ENCODE measurements around the gene MCCC2. TPM values are rescaled to one million over a fixed set of nuclear protein-coding genes. Genes with fewer than 3 reads are reported as not detected.
"Not testable (repeated sequence)": the region's sequence is repeated elsewhere in the genome, so short reads cannot be mapped to it uniquely, and the experiment has no call there.

The MCCC2 gene
- total RNA-seq, 1 experiment from 2014 or later, result 53.0 TPM

DNA sequence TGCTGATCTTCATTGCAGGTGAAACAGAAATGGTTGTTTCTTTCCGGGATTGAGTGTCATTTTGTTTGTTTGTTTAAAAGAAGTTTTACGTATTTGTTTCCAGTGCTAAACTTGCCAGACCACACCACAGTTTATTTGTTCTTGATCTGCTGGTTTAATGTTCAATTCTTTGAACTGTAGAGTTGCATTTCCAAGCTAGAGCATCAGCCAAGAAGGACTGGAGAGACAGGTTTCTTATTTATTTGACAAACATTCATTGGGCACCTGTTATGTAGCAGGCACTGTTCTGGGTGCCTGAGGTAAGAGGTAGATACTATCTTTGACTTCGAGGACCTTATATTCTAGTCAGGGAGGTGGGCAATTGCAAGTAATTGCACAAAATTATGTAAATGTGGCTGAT lies 45.0 kb downstream of the MCCC2 start:
- Histone ChIP-seq H3K36me3 (ENCODE audit: insufficient read depth, low read length) (peaks cover 20% of the 10 kb centered on the region; the same call in 1 of the 2 replicates), H4K20me1 (ENCODE audit: insufficient read depth, low read depth, low read length) (no peaks in the 10 kb centered on the region), H3K79me2 (ENCODE audit: low read length) (peaks cover 49% of the 10 kb centered on the region), H3K4me1 (ENCODE audit: low read length) (peaks cover 4% of the 10 kb centered on the region; the same call in 1 of the 2 replicates), H3K4me2 (ENCODE audit: low read depth, low read length, poor library complexity, severe bottlenecking) (no peak overlapping the region), H3K9ac (ENCODE audit: low read length) (no peak overlapping the region), H3K27ac (ENCODE audit: low read length) (no peak overlapping the region), H3K27me3 (ENCODE audit: low read length) (no peaks in the 10 kb centered on the region), H3K9me2 (replicated peaks; ENCODE audit: insufficient read depth, low read length) (no peaks in the 10 kb centered on the region), H3K4me3 (ENCODE audit: low read length) (no peak overlapping the region), H2AFZ (ENCODE audit: low read length) (no peak overlapping the region), H3K9me3 (ENCODE audit: low read length) (no peaks in the 10 kb centered on the region)
- no peak for DNase-seq

DNA sequence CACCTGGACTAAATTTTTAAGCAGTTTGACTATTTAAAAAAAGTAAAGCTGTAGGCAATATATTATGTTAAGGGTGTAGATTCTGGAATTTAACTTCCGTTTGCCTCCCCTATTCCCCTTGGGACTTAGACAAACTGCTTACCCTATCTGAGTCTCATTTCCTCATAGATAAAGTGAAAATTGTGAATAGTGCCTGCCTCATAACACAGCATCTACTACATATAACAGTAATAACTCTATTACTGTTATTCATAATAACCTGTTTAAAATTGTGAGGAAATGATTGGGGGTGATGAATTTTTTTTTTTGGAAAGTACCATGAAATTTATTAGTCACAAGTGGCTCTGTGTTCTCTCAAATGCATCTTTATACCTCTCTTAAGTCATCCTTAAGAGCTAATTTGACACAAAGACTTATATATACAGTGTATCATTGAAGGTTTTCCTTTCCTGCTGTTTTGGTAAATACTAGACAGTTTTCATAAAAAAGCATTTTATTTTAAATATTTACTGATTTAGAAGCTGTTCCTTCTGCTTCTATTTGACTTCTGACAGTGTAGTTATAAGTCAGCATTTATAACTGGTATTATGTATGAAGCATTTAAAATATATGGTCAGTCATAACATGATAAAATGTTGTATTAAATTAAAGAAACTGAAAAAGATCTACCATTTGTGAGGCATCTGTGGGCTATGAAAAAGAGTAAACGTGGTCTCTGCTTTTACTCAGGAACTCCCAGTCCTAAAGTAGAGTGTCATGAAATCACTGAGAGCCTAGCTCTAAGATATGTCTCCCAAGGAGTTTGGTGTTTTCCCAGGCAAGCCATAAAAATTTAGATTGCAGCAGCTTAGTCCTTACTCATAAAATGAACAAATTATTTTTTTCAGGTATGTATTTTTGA lies 46.4 kb downstream of the MCCC2 start:
- peaks cover 4% of the 10 kb centered on the region; the same call in 1 of the 2 replicates for H3K4me1 ChIP-seq (ENCODE audit: low read length)
- H3K4me3 ChIP-seq (ENCODE audit: low read length), result no peak overlapping the region
- H3K9me2 ChIP-seq (replicated peaks; ENCODE audit: insufficient read depth, low read length), result no peaks in the 10 kb centered on the region
- H3K9ac ChIP-seq (ENCODE audit: low read length), result no peak overlapping the region
- H3K27ac ChIP-seq (ENCODE audit: low read length), result no peak overlapping the region
- H2AFZ ChIP-seq (ENCODE audit: low read length), result no peak overlapping the region
- no peaks in the 10 kb centered on the region for H4K20me1 ChIP-seq (ENCODE audit: insufficient read depth, low read depth, low read length)
- H3K9me3 ChIP-seq (ENCODE audit: low read length), result no peaks in the 10 kb centered on the region
- H3K4me2 ChIP-seq (ENCODE audit: low read depth, low read length, poor library complexity, severe bottlenecking), result no peak overlapping the region
- H3K79me2 ChIP-seq (ENCODE audit: low read length), result peaks cover 37% of the 10 kb centered on the region
- no peaks in the 10 kb centered on the region for H3K27me3 ChIP-seq (ENCODE audit: low read length)
- H3K36me3 ChIP-seq (ENCODE audit: insufficient read depth, low read length), result peaks cover 23% of the 10 kb centered on the region; the same call in 1 of the 2 replicates
- DNase-seq, result no peak

GRCh38 chr5:71637133-71637532 lies 50.0 kb downstream of the MCCC2 start:
- no peak overlapping the region for H2AFZ ChIP-seq (ENCODE audit: low read length)
- peaks cover 45% of the 10 kb centered on the region for H3K36me3 ChIP-seq (ENCODE audit: insufficient read depth, low read length)
- no peaks in the 10 kb centered on the region for H3K27me3 ChIP-seq (ENCODE audit: low read length)
- no peaks in the 10 kb centered on the region for H3K9me3 ChIP-seq (ENCODE audit: low read length)
- H3K4me1 ChIP-seq (ENCODE audit: low read length), result peaks cover 4% of the 10 kb centered on the region; the same call in 1 of the 2 replicates
- no peak overlapping the region for H3K4me3 ChIP-seq (ENCODE audit: low read length)
- H3K27ac ChIP-seq (ENCODE audit: low read length), result no peak overlapping the region
- no peak overlapping the region for H3K9ac ChIP-seq (ENCODE audit: low read length)
- no peaks in the 10 kb centered on the region for H3K9me2 ChIP-seq (replicated peaks; ENCODE audit: insufficient read depth, low read length)
- no peaks in the 10 kb centered on the region for H4K20me1 ChIP-seq (ENCODE audit: insufficient read depth, low read depth, low read length)
- H3K79me2 ChIP-seq (ENCODE audit: low read length), result peaks cover 9% of the 10 kb centered on the region; the same call in 1 of the 2 replicates
- DNase-seq, result no peak
- H3K4me2 ChIP-seq (ENCODE audit: low read depth, low read length, poor library complexity, severe bottlenecking), result no peak overlapping the region

GRCh38 chr5:71640408-71640807 lies 53.3 kb downstream of the MCCC2 start:
- Histone ChIP-seq H3K4me1 (ENCODE audit: low read length) (no peaks in the 10 kb centered on the region), H4K20me1 (ENCODE audit: insufficient read depth, low read depth, low read length) (no peaks in the 10 kb centered on the region), H3K9me3 (ENCODE audit: low read length) (no peaks in the 10 kb centered on the region), H2AFZ (ENCODE audit: low read length) (no peak overlapping the region), H3K27ac (ENCODE audit: low read length) (no peak overlapping the region), H3K27me3 (ENCODE audit: low read length) (no peaks in the 10 kb centered on the region), H3K9ac (ENCODE audit: low read length) (no peak overlapping the region), H3K9me2 (replicated peaks; ENCODE audit: insufficient read depth, low read length) (no peaks in the 10 kb centered on the region), H3K4me3 (ENCODE audit: low read length) (no peak overlapping the region), H3K4me2 (ENCODE audit: low read depth, low read length, poor library complexity, severe bottlenecking) (no peak overlapping the region), H3K36me3 (ENCODE audit: insufficient read depth, low read length) (peaks cover 39% of the 10 kb centered on the region), H3K79me2 (ENCODE audit: low read length) (no peaks in the 10 kb centered on the region)
- DNase-seq, result no peak

- Histone ChIP-seq H3K4me1 (ENCODE audit: low read length) (no peaks in the 10 kb centered on the region), H3K27me3 (ENCODE audit: low read length) (no peaks in the 10 kb centered on the region), H3K4me2 (ENCODE audit: low read depth, low read length, poor library complexity, severe bottlenecking) (no peak overlapping the region), H2AFZ (ENCODE audit: low read length) (no peak overlapping the region), H3K9ac (ENCODE audit: low read length) (no peak overlapping the region), H3K9me3 (ENCODE audit: low read length) (no peaks in the 10 kb centered on the region), H3K9me2 (replicated peaks; ENCODE audit: insufficient read depth, low read length) (no peaks in the 10 kb centered on the region), H3K4me3 (ENCODE audit: low read length) (no peak overlapping the region), H3K79me2 (ENCODE audit: low read length) (no peaks in the 10 kb centered on the region), H4K20me1 (ENCODE audit: insufficient read depth, low read depth, low read length) (0 out of 2 replicates have a peak, but pooled peaks cover 3% of the 10 kb centered on the region), H3K27ac (ENCODE audit: low read length) (no peak overlapping the region), H3K36me3 (ENCODE audit: insufficient read depth, low read length) (peaks cover 44% of the 10 kb centered on the region)
- no peak for DNase-seq
Observed at GRCh38 chr5:71645030-71645429, 57.9 kb downstream of the MCCC2 start.

DNA sequence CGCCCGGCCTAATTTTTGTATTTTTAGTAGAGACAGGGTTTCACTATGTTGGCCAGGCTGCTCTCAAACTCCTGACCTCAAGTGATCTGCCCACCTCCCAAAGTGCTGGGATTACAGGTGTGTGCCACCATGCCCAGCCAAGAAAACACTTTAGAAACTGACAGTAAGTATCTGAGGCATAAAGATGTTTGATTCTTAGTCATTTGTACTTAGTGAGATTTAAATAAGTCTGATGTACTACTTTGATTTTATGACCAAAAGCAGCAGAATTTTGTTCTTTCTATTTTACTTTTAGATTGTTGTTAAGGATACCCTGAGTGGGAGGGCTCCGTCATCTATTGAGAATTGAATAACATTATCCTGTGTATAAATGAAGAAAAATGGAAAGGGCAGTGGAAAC lies 63.8 kb downstream of the MCCC2 start:
- DNase-seq; H3K27ac ChIP-seq (ENCODE audit: low read length); H2AFZ ChIP-seq (ENCODE audit: low read length); H3K9me3 ChIP-seq (ENCODE audit: low read length); H3K4me1 ChIP-seq (ENCODE audit: low read length); H4K20me1 ChIP-seq (ENCODE audit: insufficient read depth, low read depth, low read length); H3K27me3 ChIP-seq (ENCODE audit: low read length); H3K9ac ChIP-seq (ENCODE audit: low read length); H3K9me2 ChIP-seq (replicated peaks; ENCODE audit: insufficient read depth, low read length); H3K4me2 ChIP-seq (ENCODE audit: low read depth, low read length, poor library complexity, severe bottlenecking); H3K79me2 ChIP-seq (ENCODE audit: low read length); H3K4me3 ChIP-seq (ENCODE audit: low read length): not testable (repeated sequence)
- peaks cover 47% of the 10 kb centered on the region for H3K36me3 ChIP-seq (ENCODE audit: insufficient read depth, low read length)

DNA sequence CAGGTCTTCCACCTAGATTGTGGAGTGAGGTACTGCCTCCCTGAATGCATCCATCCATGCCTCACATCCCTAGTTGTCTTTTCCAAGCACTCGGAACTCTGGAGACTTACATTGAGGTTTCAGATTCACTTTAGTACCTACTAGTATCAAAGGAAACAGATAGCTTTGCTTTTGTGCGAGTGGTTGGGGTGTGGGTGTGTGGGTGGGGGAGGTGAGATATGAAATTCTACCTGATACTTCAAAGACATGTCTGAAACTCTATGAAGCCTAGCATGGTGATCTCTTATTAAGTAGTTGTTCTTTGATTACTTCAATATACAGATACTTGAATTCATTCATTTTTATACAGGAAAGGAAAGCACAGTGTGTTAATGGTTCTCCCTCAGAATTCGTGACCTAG lies 64.4 kb downstream of the MCCC2 start:
- 0 out of 2 replicates have a peak, but pooled peaks cover 3% of the 10 kb centered on the region for H4K20me1 ChIP-seq (ENCODE audit: insufficient read depth, low read depth, low read length)
- no peaks in the 10 kb centered on the region for H3K9me2 ChIP-seq (replicated peaks; ENCODE audit: insufficient read depth, low read length)

GRCh38 chr5:71652349-71652748 lies 65.2 kb downstream of the MCCC2 start:
- no peak overlapping the region for H3K27ac ChIP-seq (ENCODE audit: low read length)
- H3K79me2 ChIP-seq (ENCODE audit: low read length), result no peaks in the 10 kb centered on the region
- no peak overlapping the region for H3K4me2 ChIP-seq (ENCODE audit: low read depth, low read length, poor library complexity, severe bottlenecking)
- DNase-seq, result no peak
- H3K27me3 ChIP-seq (ENCODE audit: low read length), result no peaks in the 10 kb centered on the region
- peaks cover 51% of the 10 kb centered on the region for H3K36me3 ChIP-seq (ENCODE audit: insufficient read depth, low read length)
- no peaks in the 10 kb centered on the region for H3K4me1 ChIP-seq (ENCODE audit: low read length)
- H2AFZ ChIP-seq (ENCODE audit: low read length), result no peak overlapping the region
- 0 out of 2 replicates have a peak, but pooled peaks cover 3% of the 10 kb centered on the region for H4K20me1 ChIP-seq (ENCODE audit: insufficient read depth, low read depth, low read length)
- H3K4me3 ChIP-seq (ENCODE audit: low read length), result no peak overlapping the region
- no peak overlapping the region for H3K9ac ChIP-seq (ENCODE audit: low read length)
- H3K9me3 ChIP-seq (ENCODE audit: low read length), result no peaks in the 10 kb centered on the region
- no peaks in the 10 kb centered on the region for H3K9me2 ChIP-seq (replicated peaks; ENCODE audit: insufficient read depth, low read length)

More for the DNA sequence above, 64.4 kb downstream of the MCCC2 start:
- H3K36me3 ChIP-seq (ENCODE audit: insufficient read depth, low read length), result peaks cover 46% of the 10 kb centered on the region
- H2AFZ ChIP-seq (ENCODE audit: low read length), result no peak overlapping the region
- no peaks in the 10 kb centered on the region for H3K9me3 ChIP-seq (ENCODE audit: low read length)
- no peaks in the 10 kb centered on the region for H3K27me3 ChIP-seq (ENCODE audit: low read length)
- H3K27ac ChIP-seq (ENCODE audit: low read length), result no peak overlapping the region
- no peak overlapping the region for H3K4me2 ChIP-seq (ENCODE audit: low read depth, low read length, poor library complexity, severe bottlenecking)
- H3K79me2 ChIP-seq (ENCODE audit: low read length), result no peaks in the 10 kb centered on the region
- H3K4me1 ChIP-seq (ENCODE audit: low read length), result no peaks in the 10 kb centered on the region
- DNase-seq, result no peak
- no peak overlapping the region for H3K9ac ChIP-seq (ENCODE audit: low read length)
- no peak overlapping the region for H3K4me3 ChIP-seq (ENCODE audit: low read length)
